Stimulated activated CD8-positive, alpha-beta memory T cell treated with anti-CD3 and anti-CD28 coated beads, Interleukin-15, amount 100 ng/mL, for 1 hour (primary cell): Measurements from ENCODE around the gene FBF1.
"Not testable (repeated sequence)": the region's sequence is repeated elsewhere in the genome, so short reads cannot be mapped to it uniquely, and the experiment has no call there.

Experiments
- DNase-seq: peaks from one replicate; pipeline ENCODE4 v3.0.0-alpha.2; 2020; ENCODE audit warnings: low read depth

FBF1 gene

GRCh38 chr17:75876190-75876937, 64.5 kb downstream of the FBF1 start:
- peak; percentile 51 for DNase-seq

- no peak for DNase-seq
Measured at GRCh38 chr17:75875940-75876189, 65.0 kb downstream of the FBF1 start.

- no peak for DNase-seq
Measured at GRCh38 chr17:75875182-75875939, 65.5 kb downstream of the FBF1 start.

GRCh38 chr17:75874323-75875181, 66.3 kb downstream of the FBF1 start:
- DNase-seq: no peak

- DNase-seq: no peak
Measured at GRCh38 chr17:75873587-75874322, 67.1 kb downstream of the FBF1 start.

- DNase-seq: no peak
Measured at GRCh38 chr17:75872434-75873351, 68.1 kb downstream of the FBF1 start.

- DNase-seq: not testable (repeated sequence)
Measured at GRCh38 chr17:75870228-75870627, 70.6 kb downstream of the FBF1 start.

GRCh38 chr17:75869282-75870141, 71.3 kb downstream of the FBF1 start:
- no peak for DNase-seq

GRCh38 chr17:75868730-75869281, 72.0 kb downstream of the FBF1 start:
- DNase-seq: not testable (repeated sequence)

GRCh38 chr17:75865404-75866188, 75.2 kb downstream of the FBF1 start:
- DNase-seq: not testable (repeated sequence)

GRCh38 chr17:75864887-75865286, 76.0 kb downstream of the FBF1 start:
- not testable (repeated sequence) for DNase-seq

GRCh38 chr17:75864448-75864871, 76.4 kb downstream of the FBF1 start:
- DNase-seq: no peak

GRCh38 chr17:75861927-75862317, 78.9 kb downstream of the FBF1 start:
- no peak for DNase-seq
